ENCODE measurements around the gene CACNA1D.

The CACNA1D gene

GRCh38 chr3:53642211-53642610 lies 147.8 kb downstream of the CACNA1D start:
- DNase-seq (ENCODE audit: extremely low read depth, low read depth), result no peak
- TF ChIP-seq, protein P1, sequence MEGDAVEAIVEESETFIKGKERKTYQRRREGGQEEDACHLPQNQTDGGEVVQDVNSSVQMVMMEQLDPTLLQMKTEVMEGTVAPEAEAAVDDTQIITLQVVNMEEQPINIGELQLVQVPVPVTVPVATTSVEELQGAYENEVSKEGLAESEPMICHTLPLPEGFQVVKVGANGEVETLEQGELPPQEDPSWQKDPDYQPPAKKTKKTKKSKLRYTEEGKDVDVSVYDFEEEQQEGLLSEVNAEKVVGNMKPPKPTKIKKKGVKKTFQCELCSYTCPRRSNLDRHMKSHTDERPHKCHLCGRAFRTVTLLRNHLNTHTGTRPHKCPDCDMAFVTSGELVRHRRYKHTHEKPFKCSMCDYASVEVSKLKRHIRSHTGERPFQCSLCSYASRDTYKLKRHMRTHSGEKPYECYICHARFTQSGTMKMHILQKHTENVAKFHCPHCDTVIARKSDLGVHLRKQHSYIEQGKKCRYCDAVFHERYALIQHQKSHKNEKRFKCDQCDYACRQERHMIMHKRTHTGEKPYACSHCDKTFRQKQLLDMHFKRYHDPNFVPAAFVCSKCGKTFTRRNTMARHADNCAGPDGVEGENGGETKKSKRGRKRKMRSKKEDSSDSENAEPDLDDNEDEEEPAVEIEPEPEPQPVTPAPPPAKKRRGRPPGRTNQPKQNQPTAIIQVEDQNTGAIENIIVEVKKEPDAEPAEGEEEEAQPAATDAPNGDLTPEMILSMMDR (IDR thresholded peaks at IDR 0.05; ENCODE audit: low read depth, low read length), result no peak

GRCh38 chr3:53643757-53644156 lies 149.3 kb downstream of the CACNA1D start:
- DNase-seq (ENCODE audit: extremely low read depth, low read depth), result no peak
- TF ChIP-seq, protein P1 (IDR thresholded peaks at IDR 0.05; ENCODE audit: low read depth, low read length), result no peak; the same call in 1 of the 2 replicates

DNA sequence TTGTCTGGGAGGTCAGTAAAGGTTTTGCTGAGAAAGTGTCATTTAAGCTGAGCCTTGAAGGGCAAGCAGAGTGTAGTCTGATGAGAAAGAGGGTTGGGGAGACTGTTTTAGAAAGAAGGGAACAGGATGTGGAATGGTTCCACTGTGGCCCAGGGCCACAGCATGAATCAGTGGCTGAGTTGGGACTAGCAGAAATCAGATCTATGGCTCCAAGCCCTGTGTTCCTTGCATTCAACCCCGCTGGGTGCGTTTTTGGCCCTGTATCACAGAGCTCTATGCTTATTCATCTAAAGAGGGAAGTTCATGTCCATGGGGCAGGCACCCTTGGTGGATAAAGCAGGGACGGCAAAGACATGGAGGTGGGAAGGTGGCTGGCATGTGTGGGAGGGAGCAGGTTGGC lies 151.3 kb downstream of the CACNA1D start:
- TF ChIP-seq, protein P1 (IDR thresholded peaks at IDR 0.05; ENCODE audit: low read depth, low read length), result no peak
- DNase-seq (ENCODE audit: extremely low read depth, low read depth), result no peak

DNA sequence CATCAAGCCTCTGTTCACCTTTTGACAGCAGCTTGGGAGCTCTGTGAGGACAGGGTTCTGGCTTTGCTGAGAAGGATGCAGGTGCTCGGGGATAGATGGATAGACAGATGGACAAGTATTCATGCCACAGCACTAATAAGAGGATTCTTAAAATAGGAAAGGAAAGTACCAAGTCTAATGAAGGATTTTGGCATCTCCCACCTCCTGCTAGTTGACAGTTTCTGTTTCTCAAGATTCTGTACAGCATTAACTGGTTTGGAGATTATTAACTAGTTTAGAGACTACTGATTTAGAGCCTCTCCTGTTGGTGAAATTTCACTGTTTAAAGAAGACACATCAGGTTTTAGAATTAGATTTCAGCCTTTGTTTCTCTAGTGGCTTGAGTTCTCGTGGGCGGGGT lies 152.3 kb downstream of the CACNA1D start:
- no peak for DNase-seq (ENCODE audit: extremely low read depth, low read depth)
- TF ChIP-seq, protein P1 (IDR thresholded peaks at IDR 0.05; ENCODE audit: low read depth, low read length), result no peak

- TF ChIP-seq, protein P1 (IDR thresholded peaks at IDR 0.05; ENCODE audit: low read depth, low read length), result no peak
- no peak for DNase-seq (ENCODE audit: extremely low read depth, low read depth)
Measured at GRCh38 chr3:53649816-53650215, 155.4 kb downstream of the CACNA1D start.

DNA sequence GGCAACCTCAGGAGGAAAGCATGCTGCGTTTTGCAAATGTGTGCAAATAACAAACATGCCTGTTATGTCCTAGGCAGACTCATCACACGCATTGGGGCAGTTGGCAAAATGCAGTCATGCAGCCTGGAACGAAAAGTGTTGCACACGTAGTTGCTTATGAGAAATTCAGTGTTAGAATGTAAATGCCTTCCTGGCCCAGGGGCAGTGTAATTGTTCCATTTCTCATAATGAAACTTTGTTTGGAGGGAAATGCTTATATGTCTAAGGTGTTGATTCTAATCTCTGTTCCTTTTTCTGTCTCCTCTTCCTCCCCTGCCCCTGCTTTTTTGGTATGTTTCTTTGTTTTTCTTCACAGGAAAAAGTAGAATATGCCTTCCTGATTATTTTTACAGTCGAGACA lies 156.0 kb downstream of the CACNA1D start:
- DNase-seq (ENCODE audit: extremely low read depth, low read depth), result no peak
- TF ChIP-seq, protein P1 (IDR thresholded peaks at IDR 0.05; ENCODE audit: low read depth, low read length), result no peak

DNA sequence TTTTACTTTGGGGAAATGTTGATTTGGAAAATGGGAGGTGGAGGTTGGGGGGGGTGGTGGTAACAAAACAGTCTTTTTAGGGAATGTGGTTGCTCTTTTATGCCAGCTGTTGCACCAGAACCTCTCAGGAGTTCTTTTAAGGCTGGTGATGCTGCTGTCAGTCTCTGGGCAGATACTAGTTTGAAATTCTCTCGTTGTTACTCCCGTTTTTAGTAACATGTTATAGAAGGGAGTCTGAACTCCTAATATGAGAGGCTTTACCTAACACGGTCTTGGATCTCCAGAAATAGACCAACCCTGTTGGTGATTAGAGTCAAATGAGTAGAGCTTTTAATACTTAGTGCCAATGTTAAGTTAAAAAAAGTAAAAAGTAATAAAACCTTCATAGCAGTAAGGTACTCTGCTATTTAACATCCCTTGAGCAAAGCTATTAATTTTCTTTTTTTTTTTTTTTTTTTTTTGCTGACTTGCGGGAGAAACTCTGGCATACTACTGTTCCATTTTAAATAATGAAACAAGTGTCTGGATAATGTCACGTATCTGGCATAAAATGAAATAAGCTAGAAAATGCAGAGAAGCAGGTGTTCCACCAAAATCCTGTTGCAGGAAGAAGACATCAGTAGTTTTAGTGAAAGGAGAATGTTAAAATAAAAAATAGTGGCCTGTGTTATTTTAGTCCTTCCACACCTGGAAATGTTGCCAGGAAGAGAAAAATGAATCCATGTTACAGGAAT lies 156.7 kb downstream of the CACNA1D start:
- TF ChIP-seq, protein P1 (IDR thresholded peaks at IDR 0.05; ENCODE audit: low read depth, low read length), result no peak
- DNase-seq (ENCODE audit: extremely low read depth, low read depth), result no peak

Measured in AG09319 (cell line).